RCC 7860 (cell line): ENCODE data around the gene ZNF771.
"Not testable (repeated sequence)": the region's sequence is repeated elsewhere in the genome, so short reads cannot be mapped to it uniquely, and the experiment has no call there.

Experiments
- DNase-seq: peaks from one replicate; pipeline ENCODE4 v3.0.0-alpha.2; 2015; ENCODE audit warnings: low spot score
- FAIRE-seq: peaks from 2 replicates; lab custom pipeline; 2012; peaks lifted over from hg19 to GRCh38; lab: Jason Lieb, UNC

Gene ZNF771

GRCh38 chr16:30458561-30459394 lies 51.4 kb downstream of the ZNF771 start:
- FAIRE-seq (no peak), DNase-seq (no peak)

GRCh38 chr16:30459456-30459855 lies 52.0 kb downstream of the ZNF771 start:
- FAIRE-seq = no peak
- no peak for DNase-seq

GRCh38 chr16:30461426-30461825 lies 54.0 kb downstream of the ZNF771 start:
- FAIRE-seq, DNase-seq: not testable (repeated sequence)

- no peak for FAIRE-seq
- no peak for DNase-seq
Observed at GRCh38 chr16:30464078-30464477, 56.7 kb downstream of the ZNF771 start.
